GM19328 (cell line): Measurements from ENCODE around the gene CRYGS.

Source experiments
- ATAC-seq: cut with Tn5 transposase; IDR thresholded peaks from one replicate; pipeline ENCODE4 v1.9.1; 2021; ENCODE audit warnings: mild to moderate bottlenecking, moderate library complexity; ENCODE audit not compliant: unreplicated experiment

CRYGS gene

DNA sequence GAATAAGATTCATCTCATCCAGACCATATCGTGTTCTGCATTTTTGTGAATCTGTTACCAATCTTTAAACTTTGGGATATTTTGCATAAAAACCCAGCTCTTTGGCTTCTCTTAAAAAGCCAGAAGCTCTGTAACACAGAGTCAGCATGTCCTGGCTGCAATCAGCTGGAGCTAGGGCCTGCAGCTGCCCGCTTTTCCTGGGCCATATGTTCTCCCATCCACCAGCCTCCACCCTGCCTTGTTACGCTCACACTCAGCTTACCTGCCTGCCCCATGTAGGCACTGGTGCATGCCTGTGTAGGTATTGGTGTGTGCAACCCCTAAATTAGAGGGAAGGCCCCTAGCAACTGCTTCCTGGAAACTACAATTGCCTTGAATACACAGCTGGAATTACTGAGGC lies 48.2 kb downstream of the CRYGS start:
- ATAC-seq: no peak

DNA sequence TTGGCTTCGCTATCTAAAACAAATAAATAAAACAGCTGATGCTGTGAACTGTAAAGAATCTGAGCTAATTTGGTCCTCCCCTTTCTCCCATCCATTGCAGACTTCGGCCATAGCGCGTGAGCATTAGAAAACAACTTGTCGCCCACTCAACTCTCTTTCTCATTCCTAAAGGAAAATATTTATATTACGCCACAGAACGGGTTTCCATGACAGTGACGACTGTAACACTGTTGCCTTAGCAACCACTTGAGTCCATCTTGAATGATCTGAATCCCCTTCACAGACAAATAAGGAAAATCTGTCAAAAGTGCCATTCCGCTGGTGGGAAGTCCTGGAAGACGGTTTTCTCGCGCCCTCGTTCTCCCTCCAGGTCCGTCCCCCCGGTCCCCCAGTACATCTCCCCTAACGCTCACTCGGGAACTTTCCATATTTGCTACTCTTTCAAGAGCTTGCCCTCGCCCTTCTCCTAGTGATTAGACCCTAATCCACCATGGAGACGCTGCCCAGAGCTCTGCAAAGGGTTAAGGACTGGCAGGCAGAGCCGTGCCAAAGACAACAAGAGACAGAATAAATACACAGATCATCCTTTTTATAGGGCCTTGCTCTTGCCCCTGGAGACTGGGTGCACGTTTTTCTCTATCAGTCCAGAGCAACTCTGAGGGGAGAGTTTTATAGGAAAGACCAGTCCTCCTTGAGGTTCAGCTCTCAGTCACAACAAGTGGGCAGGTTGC lies 50.5 kb downstream of the CRYGS start:
- no peak for ATAC-seq

DNA sequence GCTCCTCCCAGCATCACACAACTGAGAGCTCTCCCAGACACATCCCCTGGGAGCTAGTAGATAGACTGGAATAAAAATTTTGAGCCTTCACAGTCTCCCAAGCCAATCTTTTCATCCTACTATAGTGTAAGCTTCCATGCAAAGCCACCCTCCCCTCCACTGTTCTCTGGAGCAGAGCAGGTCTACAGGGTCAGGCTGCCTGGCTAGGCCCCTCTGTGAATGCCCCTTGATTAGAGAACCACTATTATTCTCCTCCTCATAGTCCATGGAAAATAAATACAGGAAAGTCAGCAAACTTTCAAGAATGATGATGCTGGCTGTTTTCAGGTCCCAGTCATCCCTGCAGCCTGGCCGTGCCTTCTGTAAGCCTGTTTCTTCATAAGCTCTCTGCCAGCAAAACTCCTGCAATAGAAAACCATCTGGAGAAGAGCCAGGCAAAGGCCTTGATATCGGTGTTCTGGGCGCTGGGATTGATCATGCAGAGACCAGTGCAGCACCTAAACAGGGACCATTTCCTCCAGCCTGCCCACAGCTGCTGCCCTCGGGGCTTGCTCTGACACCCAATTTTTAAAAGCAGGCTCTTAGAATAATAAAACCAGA lies 51.7 kb downstream of the CRYGS start:
- no peak for ATAC-seq

GRCh38 chr3:186489507-186489906 lies 54.7 kb downstream of the CRYGS start:
- no peak for ATAC-seq
